Measurements from ENCODE around the gene USP40. TPM values are rescaled to one million over a fixed set of nuclear protein-coding genes. Genes with fewer than 3 reads are reported as not detected.

USP40 gene
- total RNA-seq, 1 experiment from 2014 or later = 34.9 TPM

DNA sequence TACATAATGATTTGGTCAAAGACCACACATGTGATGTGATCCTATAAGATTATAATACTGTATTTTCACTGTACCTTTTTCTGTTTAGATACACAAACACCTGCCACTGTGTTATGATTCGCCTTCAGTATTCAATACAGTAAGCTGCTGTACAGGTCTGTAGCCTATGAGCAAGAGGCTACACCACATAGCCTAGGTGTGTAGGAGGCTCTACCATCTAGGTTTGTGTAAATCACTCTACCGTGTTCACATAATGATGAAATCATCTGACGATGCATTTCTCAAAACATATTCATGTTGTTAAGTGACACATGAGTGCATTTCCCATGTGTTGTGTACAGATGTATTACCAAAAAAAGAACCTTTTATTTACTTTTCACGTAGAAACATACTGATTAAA, 74.5 kb downstream of the USP40 start:
- H3K36me3 ChIP-seq (ENCODE audit: control insufficient read depth in 1 of 2, insufficient read depth in 2 of 2, low read length in 2 of 2) = peaks cover 3 to 10% of the 10 kb centered on the region in 2 experiments; a peak in 2 of 4 replicates
- H3K4me1 ChIP-seq (ENCODE audit: control insufficient read depth in 1 of 2, insufficient read depth in 2 of 2, low read length in 2 of 2) = peaks cover 3 to 6% of the 10 kb centered on the region in 2 experiments; a peak in 2 of 4 replicates
- CTCF ChIA-PET = no interaction called here
- H3K27ac ChIP-seq (ENCODE audit: low read depth, low read length) = no peak overlapping the region
- H4K20me1 ChIP-seq (ENCODE audit: insufficient read depth) = no peaks in the 10 kb centered on the region
- no peaks in the 10 kb centered on the region for H3K9me3 ChIP-seq (ENCODE audit: control insufficient read depth in 1 of 2, insufficient read depth in 1 of 2, low read depth in 1 of 2, low read length in 2 of 2)
- BruUV-seq (replicated peaks) = no TSS peak
- H3K9ac ChIP-seq (ENCODE audit: low read length) = no peak overlapping the region
- ATAC-seq (no peak), DNase-seq (ENCODE audit: low read depth, low spot score) (no peak)
- POLR2A ChIA-PET = no interaction called here
- RAD21 ChIA-PET (ENCODE audit: low non-redundant PET in 1 of 2, low total read pairs in 2 of 2, uncharacterized antibody in 2 of 2, unreplicated experiment in 2 of 2) = no interaction called here
- H3K79me2 ChIP-seq (ENCODE audit: insufficient read depth, low read length) = no peaks in the 10 kb centered on the region
- H3K9me2 ChIP-seq (ENCODE audit: insufficient read depth) = no peaks in the 10 kb centered on the region
- intact Hi-C loops (cut with micrococcal nuclease) = no loop called here
- no peak overlapping the region for H2AFZ ChIP-seq (ENCODE audit: low read depth, low read length, poor library complexity, severe bottlenecking)
- H3K27me3 ChIP-seq (ENCODE audit: insufficient read depth, low read length) = no peaks in the 10 kb centered on the region
- no peak overlapping the region for H3K4me2 ChIP-seq (ENCODE audit: low read length)
- H3K4me3 ChIP-seq (replicated peaks in 1 of 2; ENCODE audit: low read depth in 1 of 2, low read length in 2 of 2) = no peak overlapping the region
- no peak for TF ChIP-seq SP1 (IDR thresholded peaks at IDR 0.05; ENCODE audit: low read depth)
- no peak for TF ChIP-seq ZNF274 (IDR thresholded peaks at IDR 0.05; ENCODE audit: low read depth, low read length)

DNA sequence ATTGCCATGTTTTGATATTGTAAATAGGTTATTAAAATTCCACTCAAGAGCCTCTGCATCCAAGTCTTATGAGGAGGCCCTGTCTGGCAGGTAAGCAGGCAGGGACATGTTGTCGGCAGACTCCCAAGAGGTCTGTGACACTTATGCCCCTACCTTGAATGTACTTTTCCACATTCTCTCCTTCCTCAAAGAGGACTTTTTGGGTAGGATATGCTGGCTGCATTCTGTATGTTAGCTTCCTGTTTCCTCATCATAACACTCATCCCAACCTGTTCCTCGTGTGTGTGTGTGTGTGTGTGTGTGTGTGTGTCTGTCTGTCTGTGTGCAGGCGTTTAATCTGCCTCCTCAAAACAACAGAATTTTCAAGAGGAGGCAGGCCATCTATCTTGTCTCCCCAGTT, 75.3 kb downstream of the USP40 start:
- BruUV-seq (replicated peaks) = no TSS peak
- no peaks in the 10 kb centered on the region for H3K9me3 ChIP-seq (ENCODE audit: control insufficient read depth in 1 of 2, insufficient read depth in 1 of 2, low read depth in 1 of 2, low read length in 2 of 2)
- no peak overlapping the region for H3K4me2 ChIP-seq (ENCODE audit: low read length)
- peaks cover 3 to 12% of the 10 kb centered on the region in 2 experiments; a peak in 2 of 4 replicates for H3K4me1 ChIP-seq (ENCODE audit: control insufficient read depth in 1 of 2, insufficient read depth in 2 of 2, low read length in 2 of 2)
- H3K36me3 ChIP-seq (ENCODE audit: control insufficient read depth in 1 of 2, insufficient read depth in 2 of 2, low read length in 2 of 2) = peaks cover 3 to 8% of the 10 kb centered on the region in 2 experiments; a peak in 2 of 4 replicates
- intact Hi-C loops (cut with micrococcal nuclease) = no loop called here
- ChIA-PET RAD21 (ENCODE audit: low non-redundant PET in 1 of 2, low total read pairs in 2 of 2, uncharacterized antibody in 2 of 2, unreplicated experiment in 2 of 2) (no interaction called here), CTCF (no interaction called here), POLR2A (no interaction called here)
- H2AFZ ChIP-seq (ENCODE audit: low read depth, low read length, poor library complexity, severe bottlenecking) = no peak overlapping the region
- no peaks in the 10 kb centered on the region for H3K27me3 ChIP-seq (ENCODE audit: insufficient read depth, low read length)
- no peaks in the 10 kb centered on the region for H3K79me2 ChIP-seq (ENCODE audit: insufficient read depth, low read length)
- DNase-seq (ENCODE audit: low read depth, low spot score) (no peak), ATAC-seq (no peak)
- no peaks in the 10 kb centered on the region for H4K20me1 ChIP-seq (ENCODE audit: insufficient read depth)
- H3K27ac ChIP-seq (ENCODE audit: low read depth, low read length) = no peak overlapping the region
- H3K9ac ChIP-seq (ENCODE audit: low read length) = no peak overlapping the region
- no peaks in the 10 kb centered on the region for H3K9me2 ChIP-seq (ENCODE audit: insufficient read depth)
- no peak overlapping the region for H3K4me3 ChIP-seq (replicated peaks in 1 of 2; ENCODE audit: low read depth in 1 of 2, low read length in 2 of 2)
- TF ChIP-seq, protein P1, sequence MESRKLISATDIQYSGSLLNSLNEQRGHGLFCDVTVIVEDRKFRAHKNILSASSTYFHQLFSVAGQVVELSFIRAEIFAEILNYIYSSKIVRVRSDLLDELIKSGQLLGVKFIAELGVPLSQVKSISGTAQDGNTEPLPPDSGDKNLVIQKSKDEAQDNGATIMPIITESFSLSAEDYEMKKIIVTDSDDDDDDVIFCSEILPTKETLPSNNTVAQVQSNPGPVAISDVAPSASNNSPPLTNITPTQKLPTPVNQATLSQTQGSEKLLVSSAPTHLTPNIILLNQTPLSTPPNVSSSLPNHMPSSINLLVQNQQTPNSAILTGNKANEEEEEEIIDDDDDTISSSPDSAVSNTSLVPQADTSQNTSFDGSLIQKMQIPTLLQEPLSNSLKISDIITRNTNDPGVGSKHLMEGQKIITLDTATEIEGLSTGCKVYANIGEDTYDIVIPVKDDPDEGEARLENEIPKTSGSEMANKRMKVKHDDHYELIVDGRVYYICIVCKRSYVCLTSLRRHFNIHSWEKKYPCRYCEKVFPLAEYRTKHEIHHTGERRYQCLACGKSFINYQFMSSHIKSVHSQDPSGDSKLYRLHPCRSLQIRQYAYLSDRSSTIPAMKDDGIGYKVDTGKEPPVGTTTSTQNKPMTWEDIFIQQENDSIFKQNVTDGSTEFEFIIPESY (IDR thresholded peaks at IDR 0.05; ENCODE audit: extremely low read depth, insufficient replicate concordance, low read length) = no peak
- TF ChIP-seq JUND (IDR thresholded peaks at IDR 0.05) = no peak

Data from HCT116 (cell line).